ENCODE data around the gene ZNF268. TPM values are rescaled to one million over a fixed set of nuclear protein-coding genes. Genes with fewer than 3 reads are reported as not detected.
"Not testable (repeated sequence)": the region's sequence is repeated elsewhere in the genome, so short reads cannot be mapped to it uniquely, and the experiment has no call there.

Gene ZNF268
- total and polyA plus RNA-seq, 4 donors: 4.8 to 23.0 (median 10.7) TPM

- no peak for TF ChIP-seq TAF1 (conservative IDR thresholded peaks at IDR 0.05)
- TF ChIP-seq RXRA (IDR thresholded peaks at IDR 0.05): no peak
- TF ChIP-seq ATF3 (IDR thresholded peaks at IDR 0.05): no peak
- TF ChIP-seq, protein P1, sequence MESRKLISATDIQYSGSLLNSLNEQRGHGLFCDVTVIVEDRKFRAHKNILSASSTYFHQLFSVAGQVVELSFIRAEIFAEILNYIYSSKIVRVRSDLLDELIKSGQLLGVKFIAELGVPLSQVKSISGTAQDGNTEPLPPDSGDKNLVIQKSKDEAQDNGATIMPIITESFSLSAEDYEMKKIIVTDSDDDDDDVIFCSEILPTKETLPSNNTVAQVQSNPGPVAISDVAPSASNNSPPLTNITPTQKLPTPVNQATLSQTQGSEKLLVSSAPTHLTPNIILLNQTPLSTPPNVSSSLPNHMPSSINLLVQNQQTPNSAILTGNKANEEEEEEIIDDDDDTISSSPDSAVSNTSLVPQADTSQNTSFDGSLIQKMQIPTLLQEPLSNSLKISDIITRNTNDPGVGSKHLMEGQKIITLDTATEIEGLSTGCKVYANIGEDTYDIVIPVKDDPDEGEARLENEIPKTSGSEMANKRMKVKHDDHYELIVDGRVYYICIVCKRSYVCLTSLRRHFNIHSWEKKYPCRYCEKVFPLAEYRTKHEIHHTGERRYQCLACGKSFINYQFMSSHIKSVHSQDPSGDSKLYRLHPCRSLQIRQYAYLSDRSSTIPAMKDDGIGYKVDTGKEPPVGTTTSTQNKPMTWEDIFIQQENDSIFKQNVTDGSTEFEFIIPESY (IDR thresholded peaks at IDR 0.05): no peak
- TF ChIP-seq NR2F2 (IDR thresholded peaks at IDR 0.05): no peak
- no peak for TF ChIP-seq YY1 (IDR thresholded peaks at IDR 0.05)
- TF ChIP-seq EGR1 (IDR thresholded peaks at IDR 0.05; ENCODE audit: low read depth in 2 of 2): no peak
Measured at GRCh38 chr12:133251732-133252131, 70.4 kb downstream of the ZNF268 start (continued).

- H3K4me1 ChIP-seq (ENCODE audit: control insufficient read depth in 4 of 4, insufficient read depth in 4 of 4, low read length in 3 of 4); DNase-seq (ENCODE audit: low spot score); H3K27me3 ChIP-seq (ENCODE audit: control insufficient read depth in 4 of 4, insufficient read depth in 4 of 4, low read length in 3 of 4); H3K36me3 ChIP-seq (ENCODE audit: control insufficient read depth in 4 of 4, insufficient read depth in 3 of 4, low read depth in 1 of 4, low read length in 3 of 4); H3K4me3 ChIP-seq (ENCODE audit: low read depth in 1 of 3, low read length in 3 of 3); H3K27ac ChIP-seq (ENCODE audit: low read depth in 1 of 2, low read length in 2 of 2); H3K9ac ChIP-seq (ENCODE audit: low read depth in 1 of 2, low read length in 2 of 2): not testable (repeated sequence)
- 21% methylated on average over 1 of the region's 1 CpG for WGBS
- peaks cover 2 to 11% (median 3%) of the 10 kb centered on the region in 4 donors for H3K9me3 ChIP-seq (ENCODE audit: control insufficient read depth in 4 of 4, low read length in 3 of 4)
Measured at GRCh38 chr12:133255833-133256232, 74.5 kb downstream of the ZNF268 start.

GRCh38 chr12:133256321-133256720, 75.0 kb downstream of the ZNF268 start:
- no peak for DNase-seq (ENCODE audit: low spot score)
- no peak overlapping the region for H3K27ac ChIP-seq (ENCODE audit: low read depth in 1 of 2, low read length in 2 of 2)
- TF ChIP-seq HNF4G (IDR thresholded peaks at IDR 0.05): no peak
- TF ChIP-seq, protein P2, sequence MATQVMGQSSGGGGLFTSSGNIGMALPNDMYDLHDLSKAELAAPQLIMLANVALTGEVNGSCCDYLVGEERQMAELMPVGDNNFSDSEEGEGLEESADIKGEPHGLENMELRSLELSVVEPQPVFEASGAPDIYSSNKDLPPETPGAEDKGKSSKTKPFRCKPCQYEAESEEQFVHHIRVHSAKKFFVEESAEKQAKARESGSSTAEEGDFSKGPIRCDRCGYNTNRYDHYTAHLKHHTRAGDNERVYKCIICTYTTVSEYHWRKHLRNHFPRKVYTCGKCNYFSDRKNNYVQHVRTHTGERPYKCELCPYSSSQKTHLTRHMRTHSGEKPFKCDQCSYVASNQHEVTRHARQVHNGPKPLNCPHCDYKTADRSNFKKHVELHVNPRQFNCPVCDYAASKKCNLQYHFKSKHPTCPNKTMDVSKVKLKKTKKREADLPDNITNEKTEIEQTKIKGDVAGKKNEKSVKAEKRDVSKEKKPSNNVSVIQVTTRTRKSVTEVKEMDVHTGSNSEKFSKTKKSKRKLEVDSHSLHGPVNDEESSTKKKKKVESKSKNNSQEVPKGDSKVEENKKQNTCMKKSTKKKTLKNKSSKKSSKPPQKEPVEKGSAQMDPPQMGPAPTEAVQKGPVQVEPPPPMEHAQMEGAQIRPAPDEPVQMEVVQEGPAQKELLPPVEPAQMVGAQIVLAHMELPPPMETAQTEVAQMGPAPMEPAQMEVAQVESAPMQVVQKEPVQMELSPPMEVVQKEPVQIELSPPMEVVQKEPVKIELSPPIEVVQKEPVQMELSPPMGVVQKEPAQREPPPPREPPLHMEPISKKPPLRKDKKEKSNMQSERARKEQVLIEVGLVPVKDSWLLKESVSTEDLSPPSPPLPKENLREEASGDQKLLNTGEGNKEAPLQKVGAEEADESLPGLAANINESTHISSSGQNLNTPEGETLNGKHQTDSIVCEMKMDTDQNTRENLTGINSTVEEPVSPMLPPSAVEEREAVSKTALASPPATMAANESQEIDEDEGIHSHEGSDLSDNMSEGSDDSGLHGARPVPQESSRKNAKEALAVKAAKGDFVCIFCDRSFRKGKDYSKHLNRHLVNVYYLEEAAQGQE (IDR thresholded peaks at IDR 0.05): no peak
- TF ChIP-seq MAX (IDR thresholded peaks at IDR 0.05): no peak
- no peak for TF ChIP-seq EGR1 (IDR thresholded peaks at IDR 0.05; ENCODE audit: low read depth in 2 of 2)
- TF ChIP-seq JUND (IDR thresholded peaks at IDR 0.05): no peak
- no peak for TF ChIP-seq HNF4A (conservative IDR thresholded peaks at IDR 0.05)
- TF ChIP-seq SP1 (IDR thresholded peaks at IDR 0.05): no peak
- TF ChIP-seq FOXA2 (IDR thresholded peaks at IDR 0.05): no peak
- TF ChIP-seq, protein P1 (IDR thresholded peaks at IDR 0.05): no peak
- H3K36me3 ChIP-seq (ENCODE audit: control insufficient read depth in 4 of 4, insufficient read depth in 3 of 4, low read depth in 1 of 4, low read length in 3 of 4): no peaks in the 10 kb centered on the region
- 34% methylated on average over 1 of the region's 1 CpG for WGBS
- H3K27me3 ChIP-seq (ENCODE audit: control insufficient read depth in 4 of 4, insufficient read depth in 4 of 4, low read length in 3 of 4): peaks cover 0 to 2% (median 0%) of the 10 kb centered on the region in 4 donors
- peaks cover 2 to 10% (median 3%) of the 10 kb centered on the region in 4 donors for H3K9me3 ChIP-seq (ENCODE audit: control insufficient read depth in 4 of 4, low read length in 3 of 4)
- no peak overlapping the region for H3K9ac ChIP-seq (ENCODE audit: low read depth in 1 of 2, low read length in 2 of 2)
- H3K4me3 ChIP-seq (ENCODE audit: low read depth in 1 of 3, low read length in 3 of 3): no peak overlapping the region
- H3K4me1 ChIP-seq (ENCODE audit: control insufficient read depth in 4 of 4, insufficient read depth in 4 of 4, low read length in 3 of 4): no peaks in the 10 kb centered on the region

Measured in liver (tissue), 9 donors.